Upper lobe of left lung (tissue), 6 donors: ENCODE data around the gene TMBIM6. TPM values are rescaled to one million over a fixed set of nuclear protein-coding genes. Genes with fewer than 3 reads are reported as not detected.
A peak's percentile ranks its signal among the peaks of the same experiment; 100 is the strongest.

Experiments used
- ATAC-seq, 2 donors: fragments of 200-7000 bp; cut with Tn5 transposase; one replicate each; pipeline ENCODE4 v1.9.1; 2022; ENCODE audit warnings: mild to moderate bottlenecking in 2 of 2, moderate library complexity in 2 of 2; ENCODE audit not compliant: low FRiP score in 2 of 2
- DNase-seq, 2 donors: peaks; one replicate each; pipeline ENCODE4 v3.0.0-alpha.2; 2019 to 2020
- H3K27ac ChIP-seq, 4 donors: fragments of 200-600 bp; sonication (generic); one replicate each; pipeline ENCODE4 v1.5.1; 2016 to 2019
- H3K27me3 ChIP-seq, 4 donors: fragments of 200-600 bp; sonication (generic); one replicate each; pipeline ENCODE4 v1.5.1; 2017 to 2019
- H3K36me3 ChIP-seq, 4 donors: fragments of 200-600 bp; sonication (generic); one replicate each; pipeline ENCODE4 v1.5.1; 2016 to 2019
- H3K4me1 ChIP-seq, 4 donors: fragments of 200-600 bp; sonication (generic); one replicate each; pipeline ENCODE4 v1.5.1; 2018 to 2019
- H3K4me3 ChIP-seq, 4 donors: fragments of 200-600 bp; sonication (generic); one replicate each; pipeline ENCODE4 v1.5.1; 2017 to 2019; ENCODE audit warnings: mild to moderate bottlenecking in 2 of 4, moderate library complexity in 1 of 4
- H3K9me3 ChIP-seq, 4 donors: fragments of 200-600 bp; sonication (generic); one replicate each; pipeline ENCODE4 v1.5.1; 2018 to 2019
- EP300 ChIP-seq, 4 donors: sonication (generic); formaldehyde crosslinking; IDR thresholded peaks; one replicate each; pipeline ENCODE4 v1.5.1; 2017; ENCODE audit warnings: antibody characterized with exemption in 4 of 4, control low read depth in 2 of 4
- POLR2A ChIP-seq, 4 donors: fragments of 450-650 bp; IDR thresholded peaks; one replicate each; pipeline ENCODE4 v1.5.1; 2016 to 2017; ENCODE audit warnings: antibody characterized with exemption in 4 of 4, mild to moderate bottlenecking in 2 of 4
- POLR2AphosphoS5 ChIP-seq, 2 donors: sonication (generic); formaldehyde crosslinking; IDR thresholded peaks; one replicate each; pipeline ENCODE4 v1.5.1; 2017; ENCODE audit warnings: antibody characterized with exemption in 2 of 2
- WGBS, 2 donors: methylation state at CpG; one replicate each; pipeline ENCODE4 v1.1.5; 2017 to 2018; 5-methylcytosine and 5-hydroxymethylcytosine counted together
- total RNA-seq, 6 donors: library from RNA; depleted of rRNA in 4 of 6; stranded (reverse); fragments of >200 nt in 4 of 6; gene quantifications; one replicate each; pipeline versions ENCODE4 v1.1.0 to v1.2.1, GENCODE V29; 2016 to 2021
- TF ChIP-seq, protein P1 (sequence below), 6 experiments: fragments of 450-650 bp in 4 of 6; fragments of 200-600 bp in 2 of 6; sonication (generic) in 2 of 6; IDR thresholded peaks; one replicate each; pipeline ENCODE4 v1.5.1; 2016 to 2019; ENCODE audit warnings: antibody characterized with exemption in 6 of 6
- donor health status: DM: no; HTN: no; CAD: no; lungs with moderate emphysema.
- donor health status: DM: no; HTN: yes; CAD: no; lungs with severe emphysema.

Gene TMBIM6
- total RNA-seq, 6 donors from 2014 or later: 185 to 831 (median 594) TPM

DNA sequence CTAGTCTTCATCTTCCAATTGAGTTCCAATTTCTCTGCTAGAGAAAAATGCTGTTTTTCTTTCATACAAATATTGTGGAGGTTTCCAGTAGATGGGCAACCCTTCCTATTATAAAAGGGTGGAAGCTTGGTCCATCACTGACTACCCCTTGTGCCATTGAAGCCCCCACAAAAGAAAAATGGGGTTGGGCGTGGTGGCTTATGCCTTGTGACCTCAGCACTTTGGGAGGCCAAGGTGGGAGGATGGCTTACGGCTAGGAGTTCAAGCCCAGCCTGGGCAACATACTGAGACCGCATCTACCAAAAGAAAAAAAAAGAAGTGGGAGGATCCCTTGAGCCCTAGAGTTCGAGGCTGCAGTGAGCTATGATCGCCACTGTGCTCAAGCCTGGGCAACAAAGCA lies 64.1 kb downstream of the TMBIM6 start:
- no peaks in the 10 kb centered on the region for H3K27me3 ChIP-seq
- TF ChIP-seq, protein P1, sequence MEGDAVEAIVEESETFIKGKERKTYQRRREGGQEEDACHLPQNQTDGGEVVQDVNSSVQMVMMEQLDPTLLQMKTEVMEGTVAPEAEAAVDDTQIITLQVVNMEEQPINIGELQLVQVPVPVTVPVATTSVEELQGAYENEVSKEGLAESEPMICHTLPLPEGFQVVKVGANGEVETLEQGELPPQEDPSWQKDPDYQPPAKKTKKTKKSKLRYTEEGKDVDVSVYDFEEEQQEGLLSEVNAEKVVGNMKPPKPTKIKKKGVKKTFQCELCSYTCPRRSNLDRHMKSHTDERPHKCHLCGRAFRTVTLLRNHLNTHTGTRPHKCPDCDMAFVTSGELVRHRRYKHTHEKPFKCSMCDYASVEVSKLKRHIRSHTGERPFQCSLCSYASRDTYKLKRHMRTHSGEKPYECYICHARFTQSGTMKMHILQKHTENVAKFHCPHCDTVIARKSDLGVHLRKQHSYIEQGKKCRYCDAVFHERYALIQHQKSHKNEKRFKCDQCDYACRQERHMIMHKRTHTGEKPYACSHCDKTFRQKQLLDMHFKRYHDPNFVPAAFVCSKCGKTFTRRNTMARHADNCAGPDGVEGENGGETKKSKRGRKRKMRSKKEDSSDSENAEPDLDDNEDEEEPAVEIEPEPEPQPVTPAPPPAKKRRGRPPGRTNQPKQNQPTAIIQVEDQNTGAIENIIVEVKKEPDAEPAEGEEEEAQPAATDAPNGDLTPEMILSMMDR (IDR thresholded peaks at IDR 0.05): no peak
- TF ChIP-seq POLR2A (IDR thresholded peaks at IDR 0.05) (no peak), POLR2AphosphoS5 (IDR thresholded peaks at IDR 0.05) (no peak), EP300 (IDR thresholded peaks at IDR 0.05) (no peak)
- no peak overlapping the region for H3K4me3 ChIP-seq
- no peak overlapping the region for H3K27ac ChIP-seq
- no peak for DNase-seq
- peaks cover 22 to 29% (median 23%) of the 10 kb centered on the region in 4 donors for H3K4me1 ChIP-seq
- peaks cover 0 to 57% (median 48%) of the 10 kb centered on the region in 4 donors for H3K36me3 ChIP-seq
- H3K9me3 ChIP-seq: no peaks in the 10 kb centered on the region
- ATAC-seq: no peak
- 94% methylated on average over 5 of the region's 5 CpGs for WGBS, 2 donors

DNA sequence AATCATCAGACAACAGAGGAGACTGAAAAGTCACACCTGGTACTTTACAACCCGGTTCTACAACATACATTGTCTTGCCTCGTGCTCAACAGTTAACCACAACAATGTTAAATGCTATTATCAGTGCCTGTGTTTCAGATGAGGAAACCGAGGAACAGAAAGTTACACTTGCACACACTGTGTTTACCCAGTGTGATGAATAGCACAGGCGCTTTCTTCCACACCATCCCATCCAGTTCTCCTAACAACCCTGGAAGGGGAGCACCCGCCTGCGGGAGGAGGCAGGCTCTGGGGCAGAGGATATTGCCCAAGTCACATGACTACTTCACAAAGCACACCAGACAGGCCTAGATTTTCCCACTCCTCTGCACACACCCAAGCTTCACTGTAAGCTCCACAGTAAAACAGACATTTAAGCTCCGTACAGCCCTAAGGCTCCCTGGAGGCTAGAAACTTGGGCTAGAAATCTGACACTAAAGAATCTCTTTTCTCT lies 65.0 kb downstream of the TMBIM6 start:
- Histone ChIP-seq H3K27me3 (no peaks in the 10 kb centered on the region), H3K4me1 (peaks cover 22 to 36% (median 24%) of the 10 kb centered on the region in 4 donors), H3K36me3 (peaks cover 0 to 47% (median 39%) of the 10 kb centered on the region in 4 donors), H3K9me3 (no peaks in the 10 kb centered on the region), H3K4me3 (no peak overlapping the region), H3K27ac (no peak overlapping the region)
- no peak for DNase-seq
- no peak for ATAC-seq
- WGBS, 2 donors: 85 to 86% methylated on average over 7 of the region's 7 CpGs
- TF ChIP-seq, protein P1 (IDR thresholded peaks at IDR 0.05): no peak
- TF ChIP-seq EP300 (IDR thresholded peaks at IDR 0.05): no peak
- no peak for TF ChIP-seq POLR2AphosphoS5 (IDR thresholded peaks at IDR 0.05)
- TF ChIP-seq POLR2A (IDR thresholded peaks at IDR 0.05): no peak

DNA sequence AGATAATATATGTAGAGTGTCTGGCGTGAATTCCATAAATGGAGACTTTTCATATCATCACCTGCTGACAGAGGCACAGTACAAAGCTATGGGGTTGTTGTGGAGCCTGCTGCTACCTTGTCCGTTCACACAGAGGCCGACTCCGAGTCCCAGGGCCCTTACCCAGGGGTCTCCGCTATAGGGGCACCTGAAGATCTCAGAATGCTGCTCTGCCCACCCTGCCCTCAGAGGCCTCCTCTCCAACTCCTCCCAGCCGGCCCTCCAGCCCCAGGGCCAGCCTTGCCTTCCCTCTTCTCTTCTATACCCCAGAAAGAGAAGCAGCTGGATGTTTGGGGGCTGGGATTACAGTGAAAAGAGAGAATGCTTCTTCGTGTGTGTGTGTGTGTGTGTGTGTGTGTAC lies 65.5 kb downstream of the TMBIM6 start:
- ATAC-seq: no peak
- Histone ChIP-seq H3K4me3 (no peak overlapping the region), H3K27ac (no peak overlapping the region), H3K36me3 (peaks cover 0 to 42% (median 34%) of the 10 kb centered on the region in 4 donors), H3K9me3 (no peaks in the 10 kb centered on the region), H3K27me3 (no peaks in the 10 kb centered on the region), H3K4me1 (peaks cover 22 to 36% (median 24%) of the 10 kb centered on the region in 4 donors)
- WGBS, 2 donors: 88 to 96% methylated on average over 7 of the region's 7 CpGs
- no peak for DNase-seq
- TF ChIP-seq POLR2A (IDR thresholded peaks at IDR 0.05) (no peak), EP300 (IDR thresholded peaks at IDR 0.05) (no peak), POLR2AphosphoS5 (IDR thresholded peaks at IDR 0.05) (no peak)
- TF ChIP-seq, protein P1 (IDR thresholded peaks at IDR 0.05): no peak

DNA sequence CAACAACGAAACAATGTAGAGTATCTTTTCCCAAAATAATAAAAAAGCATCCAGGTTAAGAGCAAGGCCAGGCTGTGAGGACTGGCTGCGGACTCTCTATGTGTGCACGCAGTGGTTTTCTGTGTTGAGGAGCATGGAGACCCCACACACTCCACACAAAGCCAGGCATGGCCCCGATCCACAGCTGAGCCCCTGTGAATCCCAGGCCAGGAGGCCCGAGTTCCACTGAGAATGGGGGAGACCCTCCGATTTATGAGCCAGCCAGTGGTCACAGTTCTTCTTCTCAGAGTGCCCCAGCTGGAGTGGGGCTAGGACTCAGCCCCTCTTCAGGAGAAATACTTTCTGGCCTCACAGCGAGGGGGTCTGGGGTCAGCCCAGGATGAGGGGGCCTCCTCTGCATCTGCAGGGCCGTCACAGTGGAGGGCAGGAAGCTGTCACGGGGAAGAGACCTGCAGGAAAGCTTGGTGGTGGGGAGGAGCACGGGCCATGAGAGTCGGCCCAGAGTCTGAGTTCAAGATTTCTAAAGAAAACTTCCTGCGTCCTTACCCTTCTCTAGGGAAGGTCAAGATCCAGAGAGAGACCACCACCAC lies 66.7 kb downstream of the TMBIM6 start:
- peak overlapping the region; percentile 62 to 84 (median 66) for H3K27ac ChIP-seq
- WGBS, 2 donors: 79 to 84% methylated on average over 10 to 12 of the region's 12 CpGs
- ATAC-seq (no peak), DNase-seq (no peak)
- H3K9me3 ChIP-seq: no peaks in the 10 kb centered on the region
- H3K4me1 ChIP-seq: peaks cover 22 to 36% (median 24%) of the 10 kb centered on the region in 4 donors
- H3K36me3 ChIP-seq: peaks cover 0 to 30% (median 26%) of the 10 kb centered on the region in 4 donors
- H3K27me3 ChIP-seq: no peaks in the 10 kb centered on the region
- no peak overlapping the region for H3K4me3 ChIP-seq
- TF ChIP-seq, protein P1 (IDR thresholded peaks at IDR 0.05): no peak
- no peak for TF ChIP-seq POLR2AphosphoS5 (IDR thresholded peaks at IDR 0.05)
- no peak for TF ChIP-seq EP300 (IDR thresholded peaks at IDR 0.05)
- no peak for TF ChIP-seq POLR2A (IDR thresholded peaks at IDR 0.05)
